ENCODE data around the gene KIAA1328.
"Not testable (repeated sequence)": the region's sequence is repeated elsewhere in the genome, so short reads cannot be mapped to it uniquely, and the experiment has no call there.

Gene KIAA1328

DNA sequence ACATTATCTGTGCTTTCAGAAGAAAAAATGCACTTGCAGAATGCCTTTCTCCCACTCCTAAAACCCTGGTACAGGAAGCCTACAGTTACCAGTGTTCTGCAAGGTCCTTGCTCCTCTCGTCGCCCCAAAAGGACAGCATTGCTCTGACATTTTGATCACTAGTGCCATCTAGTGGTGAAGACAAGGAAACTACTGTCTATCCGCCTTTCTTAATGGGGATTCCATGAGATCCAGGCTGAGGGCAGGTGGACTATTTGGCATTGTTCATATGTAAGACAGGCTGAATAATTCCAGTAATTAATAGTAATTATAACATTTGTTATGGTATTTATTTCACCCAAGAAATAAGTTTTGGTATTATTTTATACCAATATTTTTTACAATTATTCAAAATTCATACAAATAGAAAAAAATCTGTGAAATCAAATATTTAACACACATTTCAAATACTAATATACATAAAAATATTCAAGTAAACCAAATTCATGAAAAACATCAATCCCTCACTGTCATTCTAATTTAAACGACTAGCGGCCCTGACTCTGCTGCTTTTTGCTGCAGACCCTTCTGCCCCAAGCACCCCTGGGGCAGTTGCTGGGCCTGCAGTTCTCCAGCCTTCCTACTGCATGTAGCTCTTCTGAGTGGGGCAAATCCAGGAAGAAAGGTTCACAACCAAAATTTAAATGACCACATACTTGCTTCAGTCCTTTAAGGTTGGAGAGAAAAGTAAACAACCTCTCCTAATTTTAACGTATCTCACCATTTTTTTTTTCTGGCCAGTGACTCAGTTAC is 19.1 kb upstream of the KIAA1328 start:
- no peak overlapping the region for H3K9ac ChIP-seq (ENCODE audit: low read depth in 1 of 2, low read length in 2 of 2)
- H3K36me3 ChIP-seq (ENCODE audit: control insufficient read depth in 1 of 2, insufficient read depth in 2 of 2, low read length in 2 of 2), result peaks cover 8 to 45% of the 10 kb centered on the region in 2 donors
- H3K27me3 ChIP-seq (ENCODE audit: control insufficient read depth in 1 of 2, insufficient read depth in 2 of 2, low read length in 2 of 2), result no peaks in the 10 kb centered on the region
- H3K4me1 ChIP-seq (ENCODE audit: control insufficient read depth in 1 of 2, insufficient read depth in 2 of 2, low read length in 2 of 2), result no peaks in the 10 kb centered on the region
- H3K4me3 ChIP-seq (ENCODE audit: low read depth in 1 of 2, low read length in 2 of 2), result no peak overlapping the region
- no peak overlapping the region for H3K27ac ChIP-seq (ENCODE audit: low read depth, low read length)
- H3K9me3 ChIP-seq (ENCODE audit: control insufficient read depth in 1 of 2, low read length in 2 of 2), result no peaks in the 10 kb centered on the region

DNA sequence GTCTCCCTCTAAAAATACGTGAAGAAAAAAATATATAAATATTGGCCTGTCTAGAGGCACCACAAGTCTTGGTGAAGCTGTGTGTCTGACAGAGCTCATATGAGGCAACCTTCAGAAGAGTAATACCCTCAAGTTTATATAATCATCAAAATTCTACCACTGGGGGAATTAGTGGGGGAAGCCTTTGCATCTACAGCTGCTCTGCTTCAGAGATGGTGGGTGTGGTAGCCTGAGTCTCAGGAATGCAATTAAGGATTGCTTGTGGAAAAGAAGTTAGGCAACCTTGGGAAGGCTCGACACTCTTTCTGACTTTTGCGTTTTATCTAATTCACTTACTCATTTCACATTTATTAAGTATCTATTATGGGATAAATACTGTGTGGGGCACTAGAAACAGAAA is 17.5 kb upstream of the KIAA1328 start:
- no peak overlapping the region for H3K4me3 ChIP-seq (ENCODE audit: low read depth in 1 of 2, low read length in 2 of 2)

DNA sequence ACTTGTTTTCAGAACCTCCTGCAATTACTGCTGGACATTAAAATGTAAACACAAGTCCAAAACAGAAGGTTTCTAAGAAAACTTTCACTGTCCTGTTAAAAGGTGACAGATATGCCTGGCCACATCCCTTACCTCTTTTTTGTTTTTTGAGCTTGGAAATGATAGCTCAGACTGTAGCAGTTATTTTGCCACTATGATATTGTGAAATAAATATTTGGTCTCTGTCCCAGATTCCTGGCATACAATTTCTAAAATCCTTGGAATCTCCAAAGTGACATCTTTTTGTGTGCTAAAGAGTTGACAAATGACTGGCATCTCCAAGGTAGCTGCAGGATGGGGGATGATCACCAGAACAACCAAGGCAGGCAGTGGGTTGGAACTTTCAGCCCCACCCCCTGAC is 17.0 kb upstream of the KIAA1328 start:
- no peaks in the 10 kb centered on the region for H3K9me3 ChIP-seq (ENCODE audit: control insufficient read depth in 1 of 2, low read length in 2 of 2)
- H3K36me3 ChIP-seq (ENCODE audit: control insufficient read depth in 1 of 2, insufficient read depth in 2 of 2, low read length in 2 of 2), result peaks cover 4 to 34% of the 10 kb centered on the region in 2 donors
- no peak overlapping the region for H3K27ac ChIP-seq (ENCODE audit: low read depth, low read length)
- H3K9ac ChIP-seq (ENCODE audit: low read depth in 1 of 2, low read length in 2 of 2), result no peak overlapping the region
- H3K4me3 ChIP-seq (ENCODE audit: low read depth in 1 of 2, low read length in 2 of 2), result no peak overlapping the region
- H3K27me3 ChIP-seq (ENCODE audit: control insufficient read depth in 1 of 2, insufficient read depth in 2 of 2, low read length in 2 of 2), result no peaks in the 10 kb centered on the region
- H3K4me1 ChIP-seq (ENCODE audit: control insufficient read depth in 1 of 2, insufficient read depth in 2 of 2, low read length in 2 of 2), result no peaks in the 10 kb centered on the region

More for the DNA sequence above, 17.5 kb upstream of the KIAA1328 start:
- H3K9ac ChIP-seq (ENCODE audit: low read depth in 1 of 2, low read length in 2 of 2), result no peak overlapping the region
- no peaks in the 10 kb centered on the region for H3K27me3 ChIP-seq (ENCODE audit: control insufficient read depth in 1 of 2, insufficient read depth in 2 of 2, low read length in 2 of 2)
- H3K36me3 ChIP-seq (ENCODE audit: control insufficient read depth in 1 of 2, insufficient read depth in 2 of 2, low read length in 2 of 2), result peaks cover 4 to 34% of the 10 kb centered on the region in 2 donors
- no peaks in the 10 kb centered on the region for H3K4me1 ChIP-seq (ENCODE audit: control insufficient read depth in 1 of 2, insufficient read depth in 2 of 2, low read length in 2 of 2)
- no peaks in the 10 kb centered on the region for H3K9me3 ChIP-seq (ENCODE audit: control insufficient read depth in 1 of 2, low read length in 2 of 2)
- H3K27ac ChIP-seq (ENCODE audit: low read depth, low read length), result no peak overlapping the region

DNA sequence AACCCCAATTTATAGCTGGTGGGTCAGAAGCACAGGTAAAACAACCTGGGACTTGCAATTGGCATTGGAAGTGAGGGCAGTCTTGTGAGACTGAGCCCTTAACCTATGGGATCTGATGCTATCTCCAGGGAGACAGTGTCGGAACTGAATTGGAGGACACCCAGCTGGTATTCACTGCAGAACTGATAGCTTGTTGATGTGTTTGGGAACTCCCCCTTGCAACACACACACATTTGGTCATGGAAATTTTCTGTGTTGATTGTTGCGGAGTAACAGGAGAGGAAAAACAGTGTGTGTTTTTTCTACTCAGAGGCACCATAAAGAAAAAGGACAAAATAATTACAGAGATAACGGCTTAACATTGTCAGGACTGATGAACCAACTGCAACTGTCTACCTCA is 16.2 kb upstream of the KIAA1328 start:
- Histone ChIP-seq H3K9ac (ENCODE audit: low read depth in 1 of 2, low read length in 2 of 2) (no peak overlapping the region), H3K4me3 (ENCODE audit: low read depth in 1 of 2, low read length in 2 of 2) (no peak overlapping the region), H3K9me3 (ENCODE audit: control insufficient read depth in 1 of 2, low read length in 2 of 2) (no peaks in the 10 kb centered on the region), H3K27ac (ENCODE audit: low read depth, low read length) (no peak overlapping the region), H3K27me3 (ENCODE audit: control insufficient read depth in 1 of 2, insufficient read depth in 2 of 2, low read length in 2 of 2) (no peaks in the 10 kb centered on the region), H3K4me1 (ENCODE audit: control insufficient read depth in 1 of 2, insufficient read depth in 2 of 2, low read length in 2 of 2) (no peaks in the 10 kb centered on the region), H3K36me3 (ENCODE audit: control insufficient read depth in 1 of 2, insufficient read depth in 2 of 2, low read length in 2 of 2) (peaks cover 4 to 34% of the 10 kb centered on the region in 2 donors)

DNA sequence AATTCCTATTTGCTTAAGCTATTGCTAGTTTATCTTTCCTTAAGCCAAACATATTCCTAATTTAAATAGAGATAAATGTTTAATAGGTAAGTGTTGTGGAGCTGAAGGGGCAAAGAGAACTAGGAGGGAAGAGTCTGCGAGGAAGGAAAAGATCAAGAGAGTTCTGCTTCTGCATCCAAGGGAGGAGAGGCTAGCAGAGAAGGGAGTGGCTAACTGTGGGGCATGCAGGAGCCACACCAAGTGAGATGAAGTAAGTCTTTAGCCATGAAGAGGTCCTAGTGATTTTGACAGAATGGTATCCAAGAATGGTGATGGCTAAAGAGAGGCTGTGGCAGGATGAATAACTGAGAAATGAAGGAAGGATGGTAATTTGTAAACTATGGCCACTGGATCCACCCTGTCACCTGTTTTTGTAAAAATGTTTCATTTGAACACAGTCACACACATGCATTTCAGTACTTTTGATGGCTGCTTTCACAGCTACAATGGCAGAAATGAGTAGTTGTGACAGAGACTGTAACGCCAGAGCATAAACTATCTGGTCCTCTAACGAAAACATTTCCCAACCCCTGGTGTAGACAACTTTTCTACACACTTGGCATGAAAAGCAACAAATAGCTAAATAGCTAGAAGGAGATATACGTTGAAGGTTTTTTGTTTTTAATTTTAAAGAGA is 15.7 kb upstream of the KIAA1328 start:
- Histone ChIP-seq H3K9me3 (ENCODE audit: control insufficient read depth in 1 of 2, low read length in 2 of 2) (no peaks in the 10 kb centered on the region), H3K9ac (ENCODE audit: low read depth in 1 of 2, low read length in 2 of 2) (no peak overlapping the region), H3K36me3 (ENCODE audit: control insufficient read depth in 1 of 2, insufficient read depth in 2 of 2, low read length in 2 of 2) (peaks cover 4 to 35% of the 10 kb centered on the region in 2 donors), H3K27ac (ENCODE audit: low read depth, low read length) (no peak overlapping the region), H3K4me3 (ENCODE audit: low read depth in 1 of 2, low read length in 2 of 2) (no peak overlapping the region), H3K4me1 (ENCODE audit: control insufficient read depth in 1 of 2, insufficient read depth in 2 of 2, low read length in 2 of 2) (no peaks in the 10 kb centered on the region), H3K27me3 (ENCODE audit: control insufficient read depth in 1 of 2, insufficient read depth in 2 of 2, low read length in 2 of 2) (no peaks in the 10 kb centered on the region)

DNA sequence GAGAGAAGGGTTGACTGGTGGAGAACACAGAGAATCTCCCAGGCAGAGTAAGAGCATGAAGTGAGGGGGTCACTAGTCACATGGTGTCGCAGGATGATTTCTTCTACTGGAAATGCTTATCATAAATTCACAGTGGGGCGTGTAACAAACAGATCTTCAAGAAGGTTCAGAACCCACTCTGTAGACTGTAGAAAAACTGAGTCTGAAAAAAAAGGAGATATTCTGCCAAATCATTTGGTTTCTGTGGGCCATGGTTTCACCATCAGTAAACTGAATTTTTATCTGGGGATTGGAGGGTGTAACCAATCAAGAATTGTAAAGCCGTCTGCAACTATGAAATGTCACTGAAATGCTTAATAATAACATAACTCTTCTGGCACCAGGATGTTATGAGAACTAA is 15.1 kb upstream of the KIAA1328 start:
- Histone ChIP-seq H3K4me1 (ENCODE audit: control insufficient read depth in 1 of 2, insufficient read depth in 2 of 2, low read length in 2 of 2) (no peaks in the 10 kb centered on the region), H3K36me3 (ENCODE audit: control insufficient read depth in 1 of 2, insufficient read depth in 2 of 2, low read length in 2 of 2) (peaks cover 4 to 39% of the 10 kb centered on the region in 2 donors), H3K27ac (ENCODE audit: low read depth, low read length) (no peak overlapping the region), H3K9me3 (ENCODE audit: control insufficient read depth in 1 of 2, low read length in 2 of 2) (no peaks in the 10 kb centered on the region), H3K27me3 (ENCODE audit: control insufficient read depth in 1 of 2, insufficient read depth in 2 of 2, low read length in 2 of 2) (no peaks in the 10 kb centered on the region), H3K9ac (ENCODE audit: low read depth in 1 of 2, low read length in 2 of 2) (no peak overlapping the region), H3K4me3 (ENCODE audit: low read depth in 1 of 2, low read length in 2 of 2) (no peak overlapping the region)

DNA sequence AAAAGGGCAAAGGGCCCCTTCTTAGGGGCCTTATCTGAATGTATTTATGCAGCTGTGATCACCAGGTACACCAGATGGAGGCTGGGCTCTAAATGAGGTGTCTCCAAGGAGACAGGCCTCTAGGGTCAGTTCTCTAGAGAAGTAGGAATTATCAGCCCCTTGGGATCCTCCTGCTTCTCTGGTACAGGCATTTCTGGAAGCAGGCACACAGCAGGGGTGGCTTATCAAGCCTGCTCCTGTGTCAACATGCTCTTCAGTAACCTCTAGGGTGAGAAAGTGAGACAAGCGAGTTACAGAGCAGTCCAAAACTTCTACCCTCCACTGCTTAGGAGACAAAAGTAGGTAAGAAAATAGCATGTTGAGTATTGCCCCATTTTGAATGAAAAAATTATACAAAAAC is 13.9 kb upstream of the KIAA1328 start:
- H3K9ac ChIP-seq (ENCODE audit: low read depth in 1 of 2, low read length in 2 of 2), result no peak overlapping the region
- H3K36me3 ChIP-seq (ENCODE audit: control insufficient read depth in 1 of 2, insufficient read depth in 2 of 2, low read length in 2 of 2), result peaks cover 4 to 41% of the 10 kb centered on the region in 2 donors
- H3K4me1 ChIP-seq (ENCODE audit: control insufficient read depth in 1 of 2, insufficient read depth in 2 of 2, low read length in 2 of 2), result no peaks in the 10 kb centered on the region
- no peaks in the 10 kb centered on the region for H3K27me3 ChIP-seq (ENCODE audit: control insufficient read depth in 1 of 2, insufficient read depth in 2 of 2, low read length in 2 of 2)
- H3K4me3 ChIP-seq (ENCODE audit: low read depth in 1 of 2, low read length in 2 of 2), result no peak overlapping the region
- H3K27ac ChIP-seq (ENCODE audit: low read depth, low read length), result no peak overlapping the region
- no peaks in the 10 kb centered on the region for H3K9me3 ChIP-seq (ENCODE audit: control insufficient read depth in 1 of 2, low read length in 2 of 2)

DNA sequence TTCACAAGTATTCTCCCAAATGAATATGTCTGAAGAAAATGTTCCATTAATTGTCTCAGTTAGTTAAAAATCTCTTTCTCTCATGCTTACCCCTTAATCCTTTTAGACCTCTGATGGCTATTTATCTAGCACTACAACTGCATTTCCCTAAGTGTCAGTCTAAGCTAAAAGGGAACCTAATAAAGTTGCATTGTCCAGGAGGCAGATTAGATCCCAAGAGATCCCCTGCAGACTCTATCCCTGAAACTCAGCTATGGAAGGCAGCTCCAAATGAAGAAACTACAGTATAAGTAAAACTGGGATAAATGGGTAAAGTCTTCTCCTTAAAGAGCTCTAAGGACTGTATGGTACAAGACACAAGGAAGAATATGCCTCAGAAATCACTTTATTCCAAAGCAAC is 12.8 kb upstream of the KIAA1328 start:
- H3K36me3 ChIP-seq (ENCODE audit: control insufficient read depth in 1 of 2, insufficient read depth in 2 of 2, low read length in 2 of 2), result peaks cover 4 to 33% of the 10 kb centered on the region in 2 donors
- not testable (repeated sequence) for H3K4me3 ChIP-seq (ENCODE audit: low read depth in 1 of 2, low read length in 2 of 2); H3K9me3 ChIP-seq (ENCODE audit: control insufficient read depth in 1 of 2, low read length in 2 of 2); H3K4me1 ChIP-seq (ENCODE audit: control insufficient read depth in 1 of 2, insufficient read depth in 2 of 2, low read length in 2 of 2); H3K27me3 ChIP-seq (ENCODE audit: control insufficient read depth in 1 of 2, insufficient read depth in 2 of 2, low read length in 2 of 2); H3K9ac ChIP-seq (ENCODE audit: low read depth in 1 of 2, low read length in 2 of 2); H3K27ac ChIP-seq (ENCODE audit: low read depth, low read length)

DNA sequence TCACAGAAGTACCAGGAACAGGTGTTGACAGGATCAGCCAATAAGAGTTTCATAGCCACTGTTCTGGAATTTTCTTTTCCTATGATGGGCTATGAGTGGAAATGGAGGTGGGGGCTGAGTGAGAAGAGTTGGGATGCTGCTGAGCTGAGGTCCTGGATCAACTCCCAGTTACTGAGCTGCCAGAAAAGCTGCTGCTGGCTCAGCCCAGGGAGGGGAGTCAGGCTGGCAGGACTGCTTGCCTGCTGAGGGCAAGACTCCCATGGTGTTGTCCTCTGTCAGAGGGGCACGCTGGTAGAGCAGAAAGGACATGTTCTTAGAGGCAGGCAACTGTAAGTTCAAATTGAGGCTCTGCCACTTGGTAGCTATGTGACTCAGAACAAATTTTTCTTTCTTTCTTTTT is 11.9 kb upstream of the KIAA1328 start:
- Histone ChIP-seq H3K27ac (ENCODE audit: low read depth, low read length) (no peak overlapping the region), H3K27me3 (ENCODE audit: control insufficient read depth in 1 of 2, insufficient read depth in 2 of 2, low read length in 2 of 2) (no peaks in the 10 kb centered on the region), H3K9ac (ENCODE audit: low read depth in 1 of 2, low read length in 2 of 2) (no peak overlapping the region), H3K9me3 (ENCODE audit: control insufficient read depth in 1 of 2, low read length in 2 of 2) (no peaks in the 10 kb centered on the region), H3K4me1 (ENCODE audit: control insufficient read depth in 1 of 2, insufficient read depth in 2 of 2, low read length in 2 of 2) (no peaks in the 10 kb centered on the region), H3K4me3 (ENCODE audit: low read depth in 1 of 2, low read length in 2 of 2) (no peak overlapping the region), H3K36me3 (ENCODE audit: control insufficient read depth in 1 of 2, insufficient read depth in 2 of 2, low read length in 2 of 2) (peaks cover 4 to 33% of the 10 kb centered on the region in 2 donors)

DNA sequence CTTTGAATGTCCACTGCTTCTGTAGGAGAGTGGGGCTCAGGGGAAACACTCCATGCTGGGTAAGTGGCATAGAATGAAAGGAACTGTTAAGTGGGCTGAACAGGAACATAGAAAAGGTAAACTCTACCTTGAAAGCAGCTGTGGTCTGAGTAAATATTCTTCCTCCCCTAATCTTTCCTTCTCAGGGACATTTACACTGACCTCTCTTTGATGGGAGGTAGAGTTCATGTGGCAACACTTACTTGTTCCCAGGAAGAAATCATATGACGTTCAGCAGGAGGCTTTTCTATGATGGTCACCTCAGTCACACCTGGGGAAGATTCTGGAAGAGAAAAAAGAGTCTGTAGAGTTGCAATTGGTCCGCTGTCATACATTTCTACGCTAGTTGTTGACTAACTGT is 10.3 kb upstream of the KIAA1328 start:
- Histone ChIP-seq H3K9me3 (ENCODE audit: control insufficient read depth in 1 of 2, low read length in 2 of 2) (no peaks in the 10 kb centered on the region), H3K36me3 (ENCODE audit: control insufficient read depth in 1 of 2, insufficient read depth in 2 of 2, low read length in 2 of 2) (peaks cover 4 to 23% of the 10 kb centered on the region in 2 donors), H3K9ac (ENCODE audit: low read depth in 1 of 2, low read length in 2 of 2) (no peak overlapping the region), H3K27ac (ENCODE audit: low read depth, low read length) (no peak overlapping the region), H3K27me3 (ENCODE audit: control insufficient read depth in 1 of 2, insufficient read depth in 2 of 2, low read length in 2 of 2) (no peaks in the 10 kb centered on the region), H3K4me1 (ENCODE audit: control insufficient read depth in 1 of 2, insufficient read depth in 2 of 2, low read length in 2 of 2) (no peaks in the 10 kb centered on the region), H3K4me3 (ENCODE audit: low read depth in 1 of 2, low read length in 2 of 2) (no peak overlapping the region)

Data from duodenal mucosa (tissue), 2 donors.